Nephron (organoid): ENCODE data around the gene OGDHL.

ENCODE experiments used
- H3K27ac Mint-ChIP-seq, 3 experiments: 2 replicates each; pipeline ENCODE4 v1.8.0; 2020; ENCODE audit warnings: mixed read lengths in 3 of 3, mild to moderate bottlenecking in 2 of 3, moderate library complexity in 1 of 3
- H3K27me3 Mint-ChIP-seq: 2 replicates; pipeline ENCODE4 v1.8.0; 2021; ENCODE audit warnings: low read depth, mild to moderate bottlenecking, moderate library complexity, mixed read lengths
- H3K36me3 Mint-ChIP-seq: 2 replicates; pipeline ENCODE4 v1.8.0; 2020; ENCODE audit warnings: low read depth, mixed read lengths
- H3K4me1 Mint-ChIP-seq: 2 replicates; pipeline ENCODE4 v1.8.0; 2020; ENCODE audit warnings: mixed read lengths
- H3K4me3 Mint-ChIP-seq, 3 experiments: 2 replicates each; pipeline ENCODE4 v1.8.0; 2020; ENCODE audit warnings: mild to moderate bottlenecking in 3 of 3, mixed read lengths in 3 of 3, moderate library complexity in 2 of 3
- H3K9me3 Mint-ChIP-seq: 2 replicates; pipeline ENCODE4 v1.8.0; 2020; ENCODE audit warnings: mixed read lengths
- TF ChIP-seq, protein P1 (sequence below), 3 experiments: fragments of 200-600 bp; sonication (generic); IDR thresholded peaks; one replicate each; pipeline ENCODE4 v1.5.0; 2021; ENCODE audit warnings: antibody characterized with exemption in 3 of 3; ENCODE audit not compliant: unreplicated experiment in 3 of 3

OGDHL gene

GRCh38 chr10:49739426-49739825 lies 22.7 kb downstream of the OGDHL start:
- Mint-ChIP-seq H3K4me1 (no peaks in the 10 kb centered on the region), H3K9me3 (no peaks in the 10 kb centered on the region), H3K36me3 (peaks cover 2% of the 10 kb centered on the region), H3K4me3 (no peak overlapping the region), H3K27me3 (peaks cover 4% of the 10 kb centered on the region), H3K27ac (no peak overlapping the region)
- TF ChIP-seq, protein P1, sequence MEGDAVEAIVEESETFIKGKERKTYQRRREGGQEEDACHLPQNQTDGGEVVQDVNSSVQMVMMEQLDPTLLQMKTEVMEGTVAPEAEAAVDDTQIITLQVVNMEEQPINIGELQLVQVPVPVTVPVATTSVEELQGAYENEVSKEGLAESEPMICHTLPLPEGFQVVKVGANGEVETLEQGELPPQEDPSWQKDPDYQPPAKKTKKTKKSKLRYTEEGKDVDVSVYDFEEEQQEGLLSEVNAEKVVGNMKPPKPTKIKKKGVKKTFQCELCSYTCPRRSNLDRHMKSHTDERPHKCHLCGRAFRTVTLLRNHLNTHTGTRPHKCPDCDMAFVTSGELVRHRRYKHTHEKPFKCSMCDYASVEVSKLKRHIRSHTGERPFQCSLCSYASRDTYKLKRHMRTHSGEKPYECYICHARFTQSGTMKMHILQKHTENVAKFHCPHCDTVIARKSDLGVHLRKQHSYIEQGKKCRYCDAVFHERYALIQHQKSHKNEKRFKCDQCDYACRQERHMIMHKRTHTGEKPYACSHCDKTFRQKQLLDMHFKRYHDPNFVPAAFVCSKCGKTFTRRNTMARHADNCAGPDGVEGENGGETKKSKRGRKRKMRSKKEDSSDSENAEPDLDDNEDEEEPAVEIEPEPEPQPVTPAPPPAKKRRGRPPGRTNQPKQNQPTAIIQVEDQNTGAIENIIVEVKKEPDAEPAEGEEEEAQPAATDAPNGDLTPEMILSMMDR (IDR thresholded peaks at IDR 0.05; ENCODE audit: unreplicated experiment in 3 of 3) = no peak

DNA sequence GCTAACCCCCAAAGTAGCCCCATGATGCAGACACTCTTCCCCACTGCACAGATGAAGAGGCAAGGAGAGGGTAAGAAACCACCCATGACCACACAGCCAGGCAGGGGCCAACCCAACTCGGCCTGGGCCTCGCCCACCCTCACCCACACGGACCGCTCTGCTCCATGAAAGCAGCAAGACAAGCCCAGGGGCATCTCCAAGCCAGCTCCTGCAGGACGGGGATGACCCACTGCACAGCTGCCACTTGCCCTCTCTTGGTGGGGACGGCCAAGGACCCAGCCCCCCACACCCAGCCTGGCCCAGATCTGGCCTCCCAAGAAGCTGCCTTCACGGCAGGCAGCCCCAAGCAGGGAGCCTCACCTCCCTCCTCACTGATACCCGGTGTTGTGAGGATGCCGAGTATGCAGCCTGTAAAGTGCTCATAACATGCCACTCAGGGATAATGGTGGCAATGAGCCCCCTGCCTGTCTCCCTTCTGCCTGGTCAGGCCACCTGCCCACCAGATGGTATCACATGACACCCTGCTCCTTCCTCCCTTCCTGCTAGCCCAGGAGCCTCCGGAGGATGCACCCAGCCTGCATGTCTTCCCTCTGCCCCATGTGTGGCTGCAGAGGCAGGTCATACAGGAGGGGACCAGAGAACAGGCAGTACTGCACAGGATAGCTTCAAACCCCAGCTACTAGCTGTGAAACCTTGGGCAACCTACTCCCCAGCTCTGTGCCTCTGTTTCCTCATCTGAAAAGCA lies 23.3 kb downstream of the OGDHL start:
- Mint-ChIP-seq H3K4me3 (no peak overlapping the region), H3K36me3 (peaks cover 4% of the 10 kb centered on the region), H3K27me3 (peaks cover 4% of the 10 kb centered on the region), H3K27ac (no peak overlapping the region), H3K9me3 (no peaks in the 10 kb centered on the region), H3K4me1 (no peaks in the 10 kb centered on the region)
- TF ChIP-seq, protein P1 (IDR thresholded peaks at IDR 0.05; ENCODE audit: unreplicated experiment in 3 of 3) = no peak

DNA sequence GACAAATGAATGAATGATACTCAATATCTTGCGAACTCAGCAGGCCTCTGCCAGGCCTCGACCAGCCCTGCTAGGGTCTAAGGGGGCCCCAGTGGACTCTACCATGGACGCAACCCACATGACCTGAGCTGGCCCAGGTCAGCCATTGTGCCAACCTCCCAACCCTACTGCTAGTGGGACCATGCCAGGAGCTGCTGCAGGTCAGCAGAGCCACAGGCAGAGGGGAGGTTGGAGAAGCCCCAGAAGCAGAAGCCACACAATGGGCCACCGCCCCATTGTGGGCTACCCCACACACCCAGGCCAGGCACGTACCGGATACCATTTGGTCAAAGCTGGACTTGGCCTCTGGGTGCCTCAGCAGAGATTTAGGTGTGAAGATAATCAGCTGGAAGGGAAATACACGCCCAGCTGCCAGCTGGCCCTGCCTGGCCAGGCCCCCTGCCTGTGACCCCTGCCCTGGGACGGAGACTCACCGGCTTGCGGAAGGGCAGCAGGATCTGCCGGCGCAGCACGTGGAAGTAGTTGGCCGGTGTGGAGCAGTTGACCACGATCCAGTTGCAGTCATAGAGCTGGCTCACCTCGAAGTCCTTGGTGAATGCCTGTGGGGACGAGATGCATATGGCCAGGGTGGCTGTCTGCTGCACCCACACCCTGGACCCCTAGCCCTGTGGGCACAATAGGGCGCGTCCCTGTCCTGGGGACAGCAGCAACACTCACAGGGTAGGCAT lies 24.5 kb downstream of the OGDHL start:
- H3K4me3 Mint-ChIP-seq = no peak overlapping the region
- H3K9me3 Mint-ChIP-seq = no peaks in the 10 kb centered on the region
- TF ChIP-seq, protein P1 (IDR thresholded peaks at IDR 0.05; ENCODE audit: unreplicated experiment in 3 of 3) = no peak
- peaks cover 4% of the 10 kb centered on the region for H3K36me3 Mint-ChIP-seq
- peaks cover 4% of the 10 kb centered on the region for H3K27me3 Mint-ChIP-seq
- H3K4me1 Mint-ChIP-seq = no peaks in the 10 kb centered on the region
- H3K27ac Mint-ChIP-seq = no peak overlapping the region

GRCh38 chr10:49736564-49737113 lies 25.5 kb downstream of the OGDHL start:
- peaks cover 4% of the 10 kb centered on the region for H3K36me3 Mint-ChIP-seq

GRCh38 chr10:49735848-49736563 lies 26.1 kb downstream of the OGDHL start:
- TF ChIP-seq, protein P1 (IDR thresholded peaks at IDR 0.05; ENCODE audit: unreplicated experiment in 3 of 3) = no peak
- no peak overlapping the region for H3K4me3 Mint-ChIP-seq
- peaks cover 4% of the 10 kb centered on the region for H3K36me3 Mint-ChIP-seq
- H3K4me1 Mint-ChIP-seq = no peaks in the 10 kb centered on the region
- no peaks in the 10 kb centered on the region for H3K9me3 Mint-ChIP-seq
- no peak overlapping the region for H3K27ac Mint-ChIP-seq
- peaks cover 4% of the 10 kb centered on the region for H3K27me3 Mint-ChIP-seq

More at GRCh38 chr10:49736564-49737113, 25.5 kb downstream of the OGDHL start:
- Mint-ChIP-seq H3K4me1 (no peaks in the 10 kb centered on the region), H3K27ac (no peak overlapping the region), H3K27me3 (peaks cover 4% of the 10 kb centered on the region), H3K9me3 (no peaks in the 10 kb centered on the region), H3K4me3 (no peak overlapping the region)
- TF ChIP-seq, protein P1 (IDR thresholded peaks at IDR 0.05; ENCODE audit: unreplicated experiment in 3 of 3) = no peak
